ENCODE data around the gene ZKSCAN2. TPM values are rescaled to one million over a fixed set of nuclear protein-coding genes. Genes with fewer than 3 reads are reported as not detected.

The ZKSCAN2 gene
- total and polyA plus RNA-seq, 9 of the 15 experiments (the other 6 are each of a cell fraction or from before 2014, with no cell fraction given), result 1.3 to 9.5 (median 4.2) TPM

- TF ChIP-seq, protein P1, sequence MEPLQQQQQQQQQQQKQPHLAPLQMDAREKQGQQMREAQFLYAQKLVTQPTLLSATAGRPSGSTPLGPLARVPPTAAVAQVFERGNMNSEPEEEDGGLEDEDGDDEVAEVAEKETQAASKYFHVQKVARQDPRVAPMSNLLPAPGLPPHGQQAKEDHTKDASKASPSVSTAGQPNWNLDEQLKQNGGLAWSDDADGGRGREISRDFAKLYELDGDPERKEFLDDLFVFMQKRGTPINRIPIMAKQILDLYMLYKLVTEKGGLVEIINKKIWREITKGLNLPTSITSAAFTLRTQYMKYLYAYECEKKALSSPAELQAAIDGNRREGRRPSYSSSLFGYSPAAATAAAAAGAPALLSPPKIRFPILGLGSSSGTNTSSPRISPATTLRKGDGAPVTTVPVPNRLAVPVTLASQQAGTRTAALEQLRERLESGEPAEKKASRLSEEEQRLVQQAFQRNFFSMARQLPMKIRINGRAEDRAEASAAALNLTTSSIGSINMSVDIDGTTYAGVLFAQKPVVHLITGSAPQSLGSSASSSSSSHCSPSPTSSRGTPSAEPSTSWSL (CRISPR knock-in tag; IDR thresholded peaks at IDR 0.05; ENCODE audit: borderline replicate concordance), result no peak
- TF ChIP-seq MTF1 (CRISPR knock-in tag; IDR thresholded peaks at IDR 0.05; ENCODE audit: borderline replicate concordance) (no peak), ZHX1 (conservative IDR thresholded peaks at IDR 0.05; ENCODE audit: low read length) (no peak), PKNOX1 (IDR thresholded peaks at IDR 0.05) (no peak), PRMT5 (CRISPR knock-in tag; IDR thresholded peaks at IDR 0.05) (no peak), XRCC3 (IDR thresholded peaks at IDR 0.05) (no peak), GATA2 (CRISPR knock-in tag; IDR thresholded peaks at IDR 0.05) (no peak), RAD21 (CRISPR knock-in tag; conservative IDR thresholded peaks at IDR 0.05 in 1 of 2, IDR thresholded peaks at IDR 0.05 in 1 of 2) (no peak), RBM39 (optimal IDR thresholded peaks at IDR 0.05; ENCODE audit: low read depth, low read length) (no peak), WHSC1 (IDR thresholded peaks at IDR 0.05; ENCODE audit: low read length) (no peak), L3MBTL2 (IDR thresholded peaks at IDR 0.05) (peak; percentile 49), CCAR2 (IDR thresholded peaks at IDR 0.05; ENCODE audit: low read depth, low read length) (no peak), ZNF143 (CRISPR knock-in tag; IDR thresholded peaks at IDR 0.05) (no peak), E2F3 (CRISPR knock-in tag; IDR thresholded peaks at IDR 0.05) (no peak), EP300 (IDR thresholded peaks at IDR 0.05; ENCODE audit: low read length) (peak; percentile 27), IFI16 (CRISPR knock-in tag; IDR thresholded peaks at IDR 0.05) (no peak), SMAD3 (CRISPR knock-in tag; conservative IDR thresholded peaks at IDR 0.05) (0 out of 2 replicates have a peak, but pooled peaks have one; percentile 57), CCNT2 (IDR thresholded peaks at IDR 0.05; ENCODE audit: borderline replicate concordance, extremely low read depth, insufficient read length, low read depth, low read length) (no peak), SNRNP70 (optimal IDR thresholded peaks at IDR 0.05; ENCODE audit: low read depth, low read length) (no peak), PURB (CRISPR knock-in tag; IDR thresholded peaks at IDR 0.05; ENCODE audit: low read depth) (no peak)
- TF ChIP-seq, protein P2, sequence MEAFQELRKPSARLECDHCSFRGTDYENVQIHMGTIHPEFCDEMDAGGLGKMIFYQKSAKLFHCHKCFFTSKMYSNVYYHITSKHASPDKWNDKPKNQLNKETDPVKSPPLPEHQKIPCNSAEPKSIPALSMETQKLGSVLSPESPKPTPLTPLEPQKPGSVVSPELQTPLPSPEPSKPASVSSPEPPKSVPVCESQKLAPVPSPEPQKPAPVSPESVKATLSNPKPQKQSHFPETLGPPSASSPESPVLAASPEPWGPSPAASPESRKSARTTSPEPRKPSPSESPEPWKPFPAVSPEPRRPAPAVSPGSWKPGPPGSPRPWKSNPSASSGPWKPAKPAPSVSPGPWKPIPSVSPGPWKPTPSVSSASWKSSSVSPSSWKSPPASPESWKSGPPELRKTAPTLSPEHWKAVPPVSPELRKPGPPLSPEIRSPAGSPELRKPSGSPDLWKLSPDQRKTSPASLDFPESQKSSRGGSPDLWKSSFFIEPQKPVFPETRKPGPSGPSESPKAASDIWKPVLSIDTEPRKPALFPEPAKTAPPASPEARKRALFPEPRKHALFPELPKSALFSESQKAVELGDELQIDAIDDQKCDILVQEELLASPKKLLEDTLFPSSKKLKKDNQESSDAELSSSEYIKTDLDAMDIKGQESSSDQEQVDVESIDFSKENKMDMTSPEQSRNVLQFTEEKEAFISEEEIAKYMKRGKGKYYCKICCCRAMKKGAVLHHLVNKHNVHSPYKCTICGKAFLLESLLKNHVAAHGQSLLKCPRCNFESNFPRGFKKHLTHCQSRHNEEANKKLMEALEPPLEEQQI (IDR thresholded peaks at IDR 0.05), result peak; percentile 88
These were observed 563 bp upstream of the ZKSCAN2 start (continued) for GRCh38 chr16:25257956-25258860.
